Astrocyte (in vitro differentiated cells and primary cell): ENCODE results near the gene ZFAND6.

Experiments
- CTCF ChIP-seq: IDR thresholded peaks from 2 replicates; pipeline ENCODE4 v1.5.1; 2011; ENCODE audit warnings: low read depth, mild to moderate bottlenecking, inconsistent platforms, low read length, moderate library complexity; ENCODE audit not compliant: insufficient read depth
- EZH2 ChIP-seq: IDR thresholded peaks from 2 replicates; pipeline ENCODE4 v1.6.1; 2012; ENCODE audit warnings: mild to moderate bottlenecking, low read length, inconsistent platforms; ENCODE audit not compliant: insufficient read depth

GRCh38 chr15:80176443-80176842 lies 117.0 kb downstream of the ZFAND6 start:
- TF ChIP-seq CTCF (no peak), EZH2 (no peak)
